GM21786 (cell line): ENCODE results near the gene GRIP2.

ENCODE experiments used
- ATAC-seq: cut with Tn5 transposase; IDR thresholded peaks from one replicate; pipeline ENCODE4 v1.9.1; 2021; ENCODE audit not compliant: unreplicated experiment

GRIP2 gene

GRCh38 chr3:14539742-14540491 lies at the start of gene GRIP2:
Gene GRIP2, minus strand, starts transcription at chr3:14540342. Its CDS starts 34 bp downstream, at chr3:14540308.
- no peak for ATAC-seq

- ATAC-seq, result no peak
Observed at GRCh38 chr3:14588425-14589112, 48.4 kb upstream of the GRIP2 start.

- ATAC-seq, result no peak
Observed at GRCh38 chr3:14587740-14588360, 47.7 kb upstream of the GRIP2 start.

GRCh38 chr3:14586611-14587010 lies 46.5 kb upstream of the GRIP2 start:
- ATAC-seq, result no peak

GRCh38 chr3:14583548-14584091 lies 43.5 kb upstream of the GRIP2 start:
- no peak for ATAC-seq

DNA sequence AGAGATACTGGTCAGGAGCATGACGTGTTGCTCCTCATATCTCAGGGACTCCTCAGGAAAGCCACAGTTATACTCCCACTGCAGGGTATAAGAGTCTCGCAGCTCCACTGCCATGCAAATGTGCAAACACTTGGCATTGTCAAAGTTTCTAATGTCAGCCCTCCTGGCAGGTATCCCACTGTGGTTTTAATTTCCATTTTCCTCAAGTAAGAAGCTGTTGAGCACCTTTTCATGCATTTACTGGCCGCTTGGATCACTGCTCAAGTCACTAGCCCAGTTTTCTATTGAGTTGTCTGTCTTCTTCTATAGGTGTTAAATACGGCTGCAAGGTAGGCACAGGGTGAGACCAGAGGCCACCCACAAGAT lies 41.9 kb upstream of the GRIP2 start:
- ATAC-seq, result no peak

- ATAC-seq, result no peak
Observed at GRCh38 chr3:14581334-14582044, 41.3 kb upstream of the GRIP2 start.

- no peak for ATAC-seq
Observed at GRCh38 chr3:14577897-14578296, 37.8 kb upstream of the GRIP2 start.

GRCh38 chr3:14576163-14576562 lies 36.0 kb upstream of the GRIP2 start:
- no peak for ATAC-seq

GRCh38 chr3:14574183-14574582 lies 34.0 kb upstream of the GRIP2 start:
- no peak for ATAC-seq

DNA sequence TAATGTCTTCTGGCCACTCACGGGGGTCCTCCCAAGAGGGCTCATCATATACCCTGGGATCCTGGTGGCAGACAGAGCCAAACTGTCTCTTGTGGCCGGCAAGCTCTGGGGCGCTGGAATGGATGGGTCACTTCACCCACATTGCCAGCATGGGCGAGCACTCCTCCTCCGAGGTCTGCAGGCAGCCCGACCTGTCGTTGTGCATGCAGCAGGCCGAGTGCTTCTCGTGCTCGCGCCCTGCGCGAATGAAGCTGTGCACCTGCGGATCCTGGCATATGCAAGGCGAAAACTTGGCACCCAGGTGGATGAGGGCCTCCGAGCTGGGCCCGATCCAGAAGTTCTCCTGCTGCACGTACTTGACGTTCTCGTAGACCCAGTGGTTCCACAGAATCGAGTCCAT lies 33.6 kb upstream of the GRIP2 start:
- no peak for ATAC-seq

DNA sequence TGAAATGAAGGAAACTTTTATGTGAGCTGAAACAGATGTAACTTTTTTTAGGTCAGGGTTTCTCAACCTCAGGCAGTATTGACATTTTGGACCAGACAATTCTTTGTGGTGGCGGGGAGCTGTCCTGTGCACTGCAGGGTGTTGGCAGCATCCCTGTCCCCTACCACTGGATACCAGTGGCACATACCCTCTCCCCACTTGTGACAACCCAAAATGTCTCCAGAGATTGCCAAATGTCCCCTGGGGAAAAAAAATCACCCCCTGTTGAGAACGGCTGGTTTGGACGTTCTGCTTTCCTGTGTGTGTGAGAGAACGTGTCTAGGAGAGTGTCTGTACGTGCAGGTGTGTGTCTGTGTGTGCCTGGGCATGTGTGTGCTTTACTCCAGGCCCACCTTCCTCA lies 30.7 kb upstream of the GRIP2 start:
- no peak for ATAC-seq

- no peak for ATAC-seq
Observed at GRCh38 chr3:14570089-14570488, 29.9 kb upstream of the GRIP2 start.

GRCh38 chr3:14569474-14570000 lies 29.4 kb upstream of the GRIP2 start:
- no peak for ATAC-seq

GRCh38 chr3:14568269-14568668 lies 28.1 kb upstream of the GRIP2 start:
- no peak for ATAC-seq

DNA sequence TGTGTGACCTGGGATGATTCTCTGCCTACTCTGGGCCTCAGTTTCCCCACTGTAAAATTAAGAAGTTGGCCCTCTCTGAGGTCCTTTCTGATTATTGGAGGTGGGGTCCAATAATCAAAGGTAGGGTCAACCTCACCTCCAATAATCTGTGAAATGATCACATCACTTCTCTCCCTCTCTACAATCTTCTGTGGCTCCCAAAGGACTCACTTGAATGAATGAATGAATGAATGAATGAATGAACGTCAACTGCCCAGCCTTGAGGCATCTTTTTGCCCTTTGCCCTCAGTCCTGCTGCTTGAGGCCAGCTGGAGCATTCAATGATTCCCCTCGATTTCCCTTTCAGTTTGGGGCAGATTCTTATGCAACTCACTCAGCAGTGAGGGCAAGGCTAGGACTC lies 26.7 kb upstream of the GRIP2 start:
- no peak for ATAC-seq

DNA sequence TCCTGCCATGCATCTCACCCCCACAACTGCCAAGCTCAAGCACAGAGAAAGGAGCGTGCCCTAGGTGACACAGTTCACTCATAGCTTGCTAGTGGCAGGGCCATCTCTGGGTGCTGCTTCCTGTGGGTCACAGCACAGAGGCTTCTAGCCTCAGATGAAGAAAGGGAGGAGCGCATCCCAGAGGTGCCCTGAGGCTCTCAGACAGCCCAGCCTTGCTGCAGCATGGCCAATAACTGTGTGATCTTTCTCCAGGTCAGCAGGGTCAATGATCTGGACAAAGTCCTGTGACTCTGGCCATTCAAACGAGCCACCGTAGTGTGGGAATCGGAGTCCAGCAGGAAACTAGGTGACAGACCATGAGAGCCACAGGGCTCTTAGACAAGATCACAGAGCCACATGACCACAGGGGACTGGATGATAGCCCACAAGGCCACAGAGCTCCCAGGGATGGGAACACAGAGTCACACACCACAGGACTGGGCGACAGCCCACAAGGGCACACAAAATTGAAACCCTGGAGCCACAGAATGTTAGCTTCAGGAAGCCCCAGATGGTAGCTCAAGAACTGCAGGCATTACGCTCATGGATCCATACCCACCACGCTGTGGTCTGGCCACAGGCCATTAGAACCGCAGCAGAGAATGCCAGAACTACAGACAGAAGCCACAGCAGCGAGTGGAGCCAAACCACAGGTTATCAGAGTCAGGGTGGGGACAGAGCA lies 25.9 kb upstream of the GRIP2 start:
- ATAC-seq, result no peak

DNA sequence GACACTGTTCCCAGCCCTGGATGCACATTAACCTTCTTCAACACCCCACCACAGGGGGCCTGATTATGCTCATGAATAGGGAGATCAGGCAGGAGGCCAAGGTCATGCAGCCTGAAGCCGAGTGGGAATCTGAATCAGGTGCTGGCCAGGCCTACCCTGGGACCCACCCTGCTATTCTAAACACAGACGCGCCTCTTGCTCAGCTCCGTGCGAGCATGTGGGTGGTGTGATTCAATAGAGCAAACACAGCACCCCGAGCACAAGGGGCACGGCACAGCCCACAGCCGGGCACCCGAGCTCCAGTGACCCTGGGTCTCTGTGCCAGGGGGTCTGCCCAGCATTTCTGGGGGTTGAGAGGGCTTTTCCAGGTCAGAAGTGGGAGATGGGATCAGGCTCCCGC lies 24.6 kb upstream of the GRIP2 start:
- no peak for ATAC-seq

DNA sequence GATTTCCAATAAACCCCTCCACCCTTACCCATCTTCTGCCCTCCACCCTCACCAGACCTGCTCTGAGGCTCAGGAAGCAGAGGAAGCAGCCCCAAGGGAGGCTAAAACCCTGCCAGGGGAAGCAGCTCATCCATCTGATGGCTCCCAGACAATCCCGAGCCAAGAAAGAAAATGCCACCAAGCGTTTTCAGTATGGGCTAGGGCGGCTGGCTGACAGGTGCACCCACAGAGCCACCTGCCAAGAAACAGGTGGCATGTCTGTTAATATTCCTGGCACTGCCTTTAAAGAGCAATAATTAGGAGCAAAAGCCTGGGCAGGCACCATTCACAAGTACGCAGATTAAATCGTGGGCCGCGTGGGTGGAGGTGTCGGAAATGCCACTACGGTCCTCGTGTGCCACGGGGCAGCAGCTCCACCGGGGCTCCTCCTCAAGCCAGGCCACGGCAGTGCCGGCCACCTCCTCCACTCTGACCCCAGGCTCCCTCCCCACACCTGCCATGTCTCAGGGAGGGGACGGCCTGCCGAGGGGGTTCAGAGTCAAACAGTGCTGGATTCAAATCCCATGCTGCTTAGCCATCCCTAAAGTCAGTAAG lies 23.9 kb upstream of the GRIP2 start:
- no peak for ATAC-seq
